Bronchial epithelial cell (primary cell): Measurements from ENCODE around the gene YWHAQ. TPM values are rescaled to one million over a fixed set of nuclear protein-coding genes. Genes with fewer than 3 reads are reported as not detected.

Experiments used
- DNase-seq: peaks from one replicate; pipeline ENCODE4 v3.0.0-alpha.2; 2010; ENCODE audit warnings: low read depth
- FAIRE-seq: peaks from 2 replicates; lab custom pipeline; 2011; peaks lifted over from hg19 to GRCh38; lab: Jason Lieb, UNC
- H3K27me3 ChIP-seq: 2 replicates; pipeline ENCODE4 v1.5.1; 2011; ENCODE audit warnings: low read length; ENCODE audit not compliant: control insufficient read depth, insufficient read depth
- H3K36me3 ChIP-seq: 2 replicates; pipeline ENCODE4 v1.5.1; 2011; ENCODE audit warnings: low read length; ENCODE audit not compliant: control insufficient read depth, insufficient read depth
- H3K4me3 ChIP-seq: 2 replicates; pipeline ENCODE4 v1.5.1; 2011; ENCODE audit warnings: mild to moderate bottlenecking, low read depth, low read length, control low read depth
- CTCF ChIP-seq: IDR thresholded peaks from 2 replicates; pipeline ENCODE4 v1.5.1; 2011; ENCODE audit warnings: mild to moderate bottlenecking, moderate library complexity, low read length, control low read depth, inconsistent platforms; ENCODE audit not compliant: insufficient read depth, severe bottlenecking
- total RNA-seq: library from RNA; depleted of rRNA; stranded (reverse); fragments of >200 nt; gene quantifications from 2 replicates; pipeline ENCODE4 v1.2.1, GENCODE V29; 2014

The YWHAQ gene
- total RNA-seq, 1 donor from 2014 or later, result 176 TPM

DNA sequence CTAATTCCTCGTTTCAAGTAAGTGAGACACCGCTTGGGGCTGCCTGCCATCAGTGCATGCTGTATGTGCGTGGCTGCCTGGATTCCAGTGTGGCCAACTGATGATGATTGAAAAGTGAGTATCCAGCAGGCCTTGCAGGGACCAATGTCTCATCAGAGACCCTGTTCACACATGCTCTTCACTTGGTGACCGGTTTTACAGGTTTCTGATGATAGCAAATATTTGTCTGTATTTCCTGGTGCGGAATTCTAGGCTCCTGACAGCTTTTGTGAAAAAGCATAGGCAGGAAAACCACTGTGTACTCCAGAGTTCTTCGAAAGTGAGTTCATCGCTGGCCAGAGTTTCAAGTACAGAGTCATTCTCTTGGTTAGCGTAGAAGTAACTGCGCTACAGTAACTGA is 13.8 kb upstream of the YWHAQ start:
- peak; percentile 99 for DNase-seq
- Histone ChIP-seq H3K4me3 (no peak overlapping the region), H3K27me3 (no peaks in the 10 kb centered on the region), H3K36me3 (no peaks in the 10 kb centered on the region)
- TF ChIP-seq CTCF, result no peak
- FAIRE-seq, result peak; percentile 98

- no peak for TF ChIP-seq CTCF
- FAIRE-seq, result no peak
Measured at GRCh38 chr2:9644021-9644420, 13.2 kb upstream of the YWHAQ start.

GRCh38 chr2:9641641-9642040 is 10.8 kb upstream of the YWHAQ start:
- Histone ChIP-seq H3K4me3 (no peak overlapping the region), H3K36me3 (no peaks in the 10 kb centered on the region), H3K27me3 (no peaks in the 10 kb centered on the region)
- no peak for FAIRE-seq
- no peak for DNase-seq
- TF ChIP-seq CTCF, result no peak

More at GRCh38 chr2:9644021-9644420, 13.2 kb upstream of the YWHAQ start:
- DNase-seq, result no peak
- no peaks in the 10 kb centered on the region for H3K36me3 ChIP-seq
- H3K27me3 ChIP-seq, result no peaks in the 10 kb centered on the region
- no peak overlapping the region for H3K4me3 ChIP-seq

- no peak for TF ChIP-seq CTCF
- DNase-seq (no peak), FAIRE-seq (no peak)
- Histone ChIP-seq H3K27me3 (no peaks in the 10 kb centered on the region), H3K4me3 (no peak overlapping the region), H3K36me3 (no peaks in the 10 kb centered on the region)
Measured at GRCh38 chr2:9640403-9641104, 9.8 kb upstream of the YWHAQ start.

DNA sequence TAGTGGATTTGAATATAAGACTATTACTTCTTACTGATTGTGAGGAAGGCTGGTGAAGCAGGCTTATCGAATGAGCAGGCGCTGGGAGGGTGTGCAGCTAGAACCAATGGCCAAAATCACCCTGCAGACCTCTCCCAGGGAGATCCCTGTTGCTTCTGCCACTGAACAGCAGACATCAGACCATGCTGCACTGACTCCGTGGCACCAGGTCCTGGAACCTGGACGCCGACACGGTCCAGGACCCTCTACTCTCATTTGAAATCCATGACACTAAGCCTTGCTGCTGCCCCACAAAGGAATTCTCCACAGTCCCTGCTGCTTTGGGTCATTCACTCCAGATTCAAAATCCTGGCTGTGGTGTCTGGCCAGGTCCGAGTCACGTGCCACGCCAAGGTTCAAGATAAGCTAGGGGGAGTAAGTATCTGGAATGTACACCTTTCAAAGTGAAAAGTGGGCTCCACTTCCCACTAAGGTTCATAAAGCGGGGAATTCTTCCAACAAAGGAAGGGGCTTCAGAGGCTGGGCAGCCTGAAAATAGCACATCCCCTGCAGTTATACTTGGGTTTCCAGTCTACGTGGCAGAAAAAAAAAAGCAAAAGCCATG is 9.0 kb upstream of the YWHAQ start:
- Histone ChIP-seq H3K27me3 (no peaks in the 10 kb centered on the region), H3K36me3 (no peaks in the 10 kb centered on the region), H3K4me3 (no peak overlapping the region)
- no peak for DNase-seq
- TF ChIP-seq CTCF, result no peak
- no peak for FAIRE-seq
